Stimulated activated CD4-positive, alpha-beta T cell treated with anti-CD3 and anti-CD28 coated beads, TNF-alpha, amount 100 ng/mL, for 48 hours (primary cell): Measurements from ENCODE around the gene SLC6A20.
A peak's percentile ranks its signal among the peaks of the same experiment; 100 is the strongest.

Source experiments
- DNase-seq, 3 donors: peaks; one replicate each; pipeline ENCODE4 v3.0.0-alpha.2; 2020; ENCODE audit warnings: low read depth in 3 of 3

The SLC6A20 gene, protein sequence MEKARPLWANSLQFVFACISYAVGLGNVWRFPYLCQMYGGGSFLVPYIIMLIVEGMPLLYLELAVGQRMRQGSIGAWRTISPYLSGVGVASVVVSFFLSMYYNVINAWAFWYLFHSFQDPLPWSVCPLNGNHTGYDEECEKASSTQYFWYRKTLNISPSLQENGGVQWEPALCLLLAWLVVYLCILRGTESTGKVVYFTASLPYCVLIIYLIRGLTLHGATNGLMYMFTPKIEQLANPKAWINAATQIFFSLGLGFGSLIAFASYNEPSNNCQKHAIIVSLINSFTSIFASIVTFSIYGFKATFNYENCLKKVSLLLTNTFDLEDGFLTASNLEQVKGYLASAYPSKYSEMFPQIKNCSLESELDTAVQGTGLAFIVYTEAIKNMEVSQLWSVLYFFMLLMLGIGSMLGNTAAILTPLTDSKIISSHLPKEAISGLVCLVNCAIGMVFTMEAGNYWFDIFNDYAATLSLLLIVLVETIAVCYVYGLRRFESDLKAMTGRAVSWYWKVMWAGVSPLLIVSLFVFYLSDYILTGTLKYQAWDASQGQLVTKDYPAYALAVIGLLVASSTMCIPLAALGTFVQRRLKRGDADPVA

DNA sequence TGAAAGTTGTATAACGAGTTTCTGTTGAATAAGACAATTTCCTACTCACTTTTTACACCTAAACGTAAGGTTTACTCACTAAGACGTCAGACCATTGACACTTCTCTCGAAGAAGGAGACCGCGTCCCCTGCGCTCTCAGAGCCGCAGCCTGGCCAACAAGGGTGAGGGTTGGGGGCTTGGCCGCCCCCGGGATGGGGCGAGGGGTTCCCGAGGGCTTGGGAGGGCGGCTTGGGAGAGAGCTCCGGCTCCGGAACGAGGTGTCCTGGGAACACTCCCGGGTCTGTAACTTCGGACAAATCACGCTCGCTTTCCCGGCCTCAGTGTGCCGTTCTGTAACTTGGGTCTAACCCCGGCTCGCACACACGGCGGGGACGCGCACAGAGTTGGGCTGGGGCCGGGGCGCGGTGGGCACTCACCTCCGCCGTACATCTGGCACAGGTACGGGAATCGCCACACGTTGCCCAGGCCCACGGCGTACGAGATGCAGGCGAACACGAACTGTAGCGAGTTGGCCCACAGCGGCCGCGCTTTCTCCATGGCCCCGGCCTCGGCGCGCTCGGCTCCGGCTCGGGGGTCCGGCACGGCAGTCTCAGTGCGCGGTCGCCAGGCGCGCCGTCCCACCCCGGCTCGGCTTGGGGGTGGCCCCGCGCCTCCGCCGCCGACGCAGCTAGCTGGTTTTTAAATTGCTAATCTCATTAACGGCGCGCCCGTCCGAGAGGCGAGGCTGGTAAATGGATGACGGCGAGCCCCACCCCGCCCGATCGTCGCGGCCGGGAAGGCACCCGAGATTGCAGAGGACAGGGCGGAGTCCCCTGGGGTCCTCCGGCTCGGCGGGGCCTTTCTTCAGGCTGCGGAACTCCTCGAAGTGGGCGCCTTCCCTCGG is at the start of gene SLC6A20:
TSS of gene SLC6A20 (minus strand) at position 655 of the 884 bp plus-strand sequence. CDS start at position 538, 117 bp downstream.
- DNase-seq, result peak in 1 of 3 donors; percentile 3

DNA sequence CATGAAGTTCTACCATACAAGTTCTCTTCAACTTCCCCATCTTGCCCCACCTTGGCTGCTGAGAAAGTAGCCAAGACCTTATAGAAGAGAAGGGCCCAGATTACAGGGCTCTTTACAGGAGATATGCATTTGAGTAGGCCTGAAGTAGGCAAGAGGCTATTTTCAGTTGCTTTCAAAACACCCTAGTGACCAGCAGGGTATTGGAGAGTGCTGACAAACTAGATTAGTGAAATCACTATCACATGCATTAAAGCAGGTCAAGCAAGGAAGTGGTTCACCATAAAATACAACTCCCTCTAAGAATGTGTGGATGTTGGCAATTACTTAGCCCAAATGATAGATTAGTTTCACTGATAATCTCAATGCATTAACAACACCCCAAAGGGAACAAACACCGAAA is 48.3 kb upstream of the SLC6A20 start:
- no peak for DNase-seq

DNA sequence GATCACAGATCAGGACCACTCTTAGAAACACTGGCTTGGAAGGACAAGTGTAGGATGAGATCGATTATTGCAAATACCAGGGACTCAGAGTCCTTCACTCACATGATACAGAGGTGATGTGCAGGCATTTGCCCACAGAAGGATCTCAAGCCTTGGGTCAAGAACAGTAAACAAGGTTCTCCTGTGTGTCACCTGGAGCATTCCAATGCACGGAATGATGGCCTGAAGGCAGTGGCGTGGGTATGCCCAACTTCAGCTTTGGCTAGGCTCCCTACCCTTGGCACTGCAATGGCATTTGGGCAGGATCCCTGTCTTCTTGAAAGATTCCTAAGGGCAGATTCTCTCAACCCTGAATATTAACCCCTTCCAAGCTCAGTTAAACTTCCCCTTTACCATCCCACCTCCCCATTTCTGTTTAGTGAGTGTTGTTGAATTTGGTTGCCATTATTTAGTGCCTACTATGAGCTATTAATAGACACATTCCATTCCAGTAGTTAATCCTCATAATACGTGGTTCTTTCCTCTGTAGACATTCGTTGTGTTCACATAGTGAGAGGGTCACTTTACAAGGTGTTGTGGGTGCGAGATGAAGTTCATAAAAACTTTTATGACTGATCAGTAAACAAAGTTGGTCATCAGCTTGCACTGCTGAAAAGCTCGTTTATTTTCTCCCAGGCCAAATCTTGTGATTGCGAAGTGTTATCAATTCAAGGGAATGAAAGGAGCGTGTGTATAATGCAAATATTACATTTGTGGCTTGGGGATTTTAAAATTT is 46.7 kb upstream of the SLC6A20 start:
- no peak for DNase-seq

DNA sequence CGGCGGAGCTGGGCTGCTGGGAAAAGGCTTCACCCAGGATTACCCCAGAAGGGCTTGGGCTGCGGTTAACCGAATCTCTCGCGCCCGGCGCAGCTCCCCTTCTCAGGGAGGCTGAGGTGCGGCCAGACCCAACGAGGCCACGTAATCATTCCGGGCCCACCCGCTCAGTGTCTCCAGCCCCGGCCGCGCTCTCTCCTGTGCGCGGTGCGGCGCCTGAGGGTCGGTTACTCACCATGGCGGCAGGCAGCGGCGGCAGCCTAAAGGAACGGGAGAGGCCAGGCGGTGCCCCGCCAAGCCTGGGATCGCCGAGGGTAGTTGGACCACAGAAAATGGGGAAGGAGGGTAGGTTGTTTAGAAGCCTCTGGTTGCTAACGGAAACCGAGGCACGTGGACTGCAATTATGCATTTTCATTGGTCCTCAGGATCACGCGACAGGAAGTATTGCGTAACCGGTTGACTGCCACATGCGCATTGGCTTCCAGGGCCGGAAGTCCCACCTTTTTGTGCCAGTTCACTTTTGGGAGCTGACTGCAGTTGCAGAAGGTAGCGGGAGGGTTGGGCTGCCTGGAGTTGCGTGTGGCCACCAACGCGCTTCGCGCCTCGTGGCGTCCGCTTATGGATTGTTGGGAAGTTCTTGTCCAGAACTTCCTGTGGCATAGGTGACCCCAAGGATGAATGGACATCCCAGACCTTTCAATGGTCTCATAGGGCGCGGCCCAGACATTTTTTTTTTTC is 45.6 kb upstream of the SLC6A20 start, which contains the start of gene LZTFL1:
TSS of gene LZTFL1 (minus strand) at position 363 of the 735 bp plus-strand sequence. CDS start at position 235, 128 bp downstream.
- peak; percentile 78 to 88 (median 81) for DNase-seq

DNA sequence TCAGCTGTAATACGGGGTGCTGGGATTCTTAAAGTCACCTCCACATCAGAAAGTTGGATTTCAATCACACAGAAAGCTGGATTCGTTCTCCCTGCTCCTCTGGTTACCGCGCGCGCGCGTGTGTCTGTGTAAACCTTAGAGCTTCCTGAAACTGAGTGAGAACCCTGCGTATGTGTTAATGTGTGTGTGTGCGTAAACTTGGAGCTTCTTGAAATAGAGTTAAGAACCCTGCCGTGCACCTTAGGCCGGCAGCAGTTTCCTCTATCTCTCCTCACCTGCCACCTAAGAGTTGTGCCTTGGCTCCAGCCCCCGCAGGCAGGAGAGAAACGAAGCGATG is 45.1 kb upstream of the SLC6A20 start:
- DNase-seq, result no peak

DNA sequence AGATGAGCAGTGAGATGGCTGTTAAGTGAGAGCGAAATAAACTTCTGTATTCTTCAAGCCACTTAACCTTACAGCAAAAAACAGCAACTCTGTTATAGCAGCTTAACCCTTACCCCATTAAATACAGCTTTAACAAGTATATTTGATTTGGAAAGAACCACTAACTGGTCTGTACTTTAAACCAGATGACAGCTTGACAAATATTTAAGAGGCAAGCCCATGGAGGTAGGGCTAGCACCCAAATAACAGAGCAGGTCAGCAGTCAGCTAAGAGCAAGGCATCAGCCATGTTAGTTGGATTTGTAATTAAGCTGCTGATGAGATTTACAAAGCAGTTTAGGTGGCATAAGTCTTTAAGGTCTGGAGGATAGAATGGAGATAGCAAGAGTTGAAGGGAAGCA is 42.1 kb upstream of the SLC6A20 start:
- no peak for DNase-seq

DNA sequence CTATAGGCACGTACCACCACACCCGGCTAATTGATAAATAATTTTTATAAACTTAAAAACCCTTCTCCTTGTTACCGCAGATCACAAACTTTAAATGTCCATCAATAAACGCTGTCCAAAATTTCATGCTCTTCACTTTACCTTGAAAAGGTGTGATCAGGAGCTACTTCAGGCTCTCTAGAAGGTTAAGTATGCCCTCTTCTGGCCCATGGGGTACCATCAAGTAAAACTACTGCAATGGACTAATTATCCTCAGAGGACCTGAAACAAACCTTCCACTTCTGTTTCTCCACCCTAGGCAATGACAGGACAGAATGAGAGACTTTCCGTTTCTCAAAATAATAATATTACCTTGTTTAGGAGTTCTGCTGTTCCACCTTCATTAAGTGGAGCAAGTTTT is 36.4 kb upstream of the SLC6A20 start:
- no peak for DNase-seq

DNA sequence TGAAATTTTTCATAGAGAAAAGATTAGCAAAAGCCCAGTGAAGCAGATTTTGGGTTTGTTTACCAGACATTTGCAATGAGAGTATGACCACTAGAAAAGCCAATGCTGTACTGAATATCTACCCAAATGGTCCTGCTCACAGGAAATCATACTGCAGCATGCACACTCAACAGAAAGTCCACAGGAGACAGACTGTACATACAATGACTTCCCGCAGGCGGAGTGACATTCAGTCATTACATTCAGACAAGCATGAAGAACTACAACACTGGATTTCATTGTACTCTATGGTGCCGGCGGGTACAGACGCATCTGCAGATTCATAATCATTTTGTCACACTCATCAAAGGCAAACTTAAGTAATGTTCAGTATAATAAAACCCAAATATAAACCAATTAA is 33.8 kb upstream of the SLC6A20 start:
- DNase-seq, result no peak

DNA sequence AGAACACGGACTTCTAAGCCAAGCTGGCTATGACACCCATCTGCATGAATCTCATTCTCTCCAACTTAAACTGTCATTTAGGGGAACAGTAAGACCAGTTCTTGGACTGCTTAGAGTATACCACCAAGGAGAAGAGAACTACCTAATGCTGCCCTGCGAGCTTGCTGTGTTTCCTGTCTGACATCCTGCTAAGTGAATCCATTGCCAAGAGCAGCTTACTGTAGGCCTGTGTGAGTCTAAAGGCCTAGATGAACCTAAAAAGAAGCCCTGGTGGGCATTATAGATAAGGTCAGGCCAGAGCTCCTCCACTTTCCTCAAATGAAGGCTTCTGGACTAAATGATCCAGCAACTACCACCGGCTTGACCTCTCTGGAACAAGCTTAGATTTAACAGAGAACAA is 30.6 kb upstream of the SLC6A20 start:
- DNase-seq, result no peak

DNA sequence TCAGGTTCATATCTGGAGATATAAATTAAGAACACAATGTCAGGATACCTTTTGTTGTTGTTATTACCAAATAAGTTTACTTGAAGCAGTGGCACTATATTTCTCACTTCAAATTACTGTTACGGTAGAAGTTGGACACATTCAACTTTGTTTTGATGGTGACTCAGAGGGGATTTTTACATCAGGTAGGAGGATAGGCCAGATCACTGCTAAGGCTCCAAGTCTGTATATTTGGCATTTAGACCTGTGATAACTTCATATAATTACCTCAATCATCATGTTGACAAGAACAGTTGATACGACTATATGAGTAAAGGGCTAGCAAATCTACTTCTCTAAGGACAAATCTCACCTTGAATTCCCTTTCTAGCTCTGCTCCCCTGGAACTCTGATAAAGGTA is 30.0 kb upstream of the SLC6A20 start:
- no peak for DNase-seq

DNA sequence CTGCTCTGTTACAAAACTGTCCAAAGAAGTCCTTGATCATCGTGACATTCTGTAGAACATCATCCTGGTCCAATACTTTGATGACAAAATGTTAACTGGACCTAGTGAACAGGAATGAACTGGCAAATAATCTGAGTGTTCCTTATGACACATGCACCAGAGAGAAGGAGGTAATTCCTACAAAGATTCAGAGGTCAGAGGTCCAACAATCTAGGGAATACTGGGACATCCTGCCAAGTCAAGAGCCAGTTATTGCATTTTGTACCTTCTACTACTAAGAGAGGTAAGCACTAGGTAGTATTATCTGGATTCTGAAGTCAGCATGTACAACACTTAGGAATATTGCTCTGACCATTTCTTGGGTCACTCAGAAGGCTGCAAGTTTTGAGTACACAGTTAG is 24.8 kb upstream of the SLC6A20 start:
- no peak for DNase-seq

DNA sequence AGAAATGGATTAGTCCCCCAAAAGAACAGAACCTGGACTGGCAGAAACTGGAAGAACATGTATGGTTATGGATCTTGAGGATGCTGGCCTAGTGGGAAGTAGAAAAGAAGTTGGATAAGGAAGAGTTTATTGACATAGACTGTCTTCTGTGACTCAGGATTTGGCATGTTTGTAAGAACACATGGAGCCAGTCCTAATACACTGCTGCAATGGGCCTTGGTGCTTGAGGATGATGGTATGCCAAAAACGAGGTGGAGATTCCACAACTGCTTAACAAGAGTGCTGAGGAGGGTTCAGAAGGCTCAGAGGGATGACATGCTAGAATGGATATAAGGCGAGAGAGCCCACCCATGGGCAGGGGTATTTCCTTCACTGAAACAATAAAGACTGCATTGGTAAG is 23.2 kb upstream of the SLC6A20 start:
- DNase-seq, result no peak

DNA sequence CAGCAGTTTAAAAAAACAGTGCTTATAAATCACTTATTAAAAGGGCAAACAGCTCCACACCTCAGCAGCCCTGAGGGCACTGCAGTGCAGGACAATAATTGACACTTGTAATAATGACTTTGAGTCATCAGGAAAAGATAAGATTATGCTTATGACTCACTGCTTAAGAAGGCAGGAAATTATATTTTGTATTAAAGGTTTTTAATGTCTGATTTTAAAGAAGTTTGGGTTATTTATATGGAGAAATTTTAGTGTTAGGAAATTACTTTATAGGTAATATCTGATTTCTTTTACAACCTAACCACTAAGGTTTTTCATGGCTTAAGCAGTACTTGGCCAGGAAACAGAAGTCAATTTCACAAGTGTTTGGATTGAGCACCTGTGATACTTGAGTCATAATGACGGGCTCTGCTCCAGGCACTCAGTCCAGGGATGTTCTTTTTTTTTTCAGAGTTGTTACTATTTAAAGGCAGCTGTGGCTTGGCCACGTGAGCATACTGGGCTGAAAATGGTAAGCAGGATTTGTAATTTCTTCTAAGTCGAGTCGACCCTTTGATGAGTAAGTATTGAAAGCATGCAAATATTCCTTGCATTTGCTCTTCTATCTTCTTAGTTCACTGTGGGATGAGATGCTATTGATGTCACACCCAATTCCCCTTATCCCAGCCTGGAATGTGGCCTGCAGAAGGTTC is 21.6 kb upstream of the SLC6A20 start:
- no peak for DNase-seq

DNA sequence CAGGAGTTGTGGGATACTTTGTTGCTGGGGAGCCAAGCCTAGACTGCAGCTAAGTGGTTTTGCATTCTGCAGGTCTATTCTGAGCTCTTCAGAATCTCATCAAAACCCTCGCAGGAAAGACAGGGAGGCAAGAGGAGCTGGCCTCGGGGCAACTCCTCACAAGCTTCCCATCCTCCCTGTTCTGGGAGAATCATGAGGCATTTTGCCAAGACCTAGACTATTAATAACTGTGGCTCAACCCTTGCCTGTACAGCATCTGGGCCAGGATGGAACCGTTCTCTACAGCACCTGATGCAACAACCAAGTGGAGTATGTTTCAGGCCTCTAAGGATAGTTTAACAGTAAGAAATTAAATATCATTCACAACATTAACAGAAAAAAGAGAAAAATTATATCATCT is 20.2 kb upstream of the SLC6A20 start:
- DNase-seq, result no peak

DNA sequence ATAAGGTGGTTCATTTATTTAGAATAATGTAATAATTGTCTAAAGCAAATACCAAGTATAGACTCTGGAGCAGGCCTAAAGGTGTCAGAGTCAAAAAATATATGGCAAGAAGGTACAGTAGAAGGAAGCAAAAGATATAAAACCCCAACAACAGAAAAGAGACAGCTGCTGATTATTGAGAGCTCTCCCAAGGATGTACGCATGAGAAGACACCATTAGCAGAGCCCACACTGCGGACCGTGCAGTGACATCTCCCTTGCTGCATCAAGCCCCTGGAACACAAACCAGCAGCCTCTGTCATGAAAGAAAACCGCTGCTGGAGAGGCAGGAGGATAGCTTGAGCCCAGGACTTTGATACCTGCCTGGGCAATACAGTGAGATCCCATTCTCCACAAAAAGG is 18.0 kb upstream of the SLC6A20 start:
- DNase-seq, result no peak

DNA sequence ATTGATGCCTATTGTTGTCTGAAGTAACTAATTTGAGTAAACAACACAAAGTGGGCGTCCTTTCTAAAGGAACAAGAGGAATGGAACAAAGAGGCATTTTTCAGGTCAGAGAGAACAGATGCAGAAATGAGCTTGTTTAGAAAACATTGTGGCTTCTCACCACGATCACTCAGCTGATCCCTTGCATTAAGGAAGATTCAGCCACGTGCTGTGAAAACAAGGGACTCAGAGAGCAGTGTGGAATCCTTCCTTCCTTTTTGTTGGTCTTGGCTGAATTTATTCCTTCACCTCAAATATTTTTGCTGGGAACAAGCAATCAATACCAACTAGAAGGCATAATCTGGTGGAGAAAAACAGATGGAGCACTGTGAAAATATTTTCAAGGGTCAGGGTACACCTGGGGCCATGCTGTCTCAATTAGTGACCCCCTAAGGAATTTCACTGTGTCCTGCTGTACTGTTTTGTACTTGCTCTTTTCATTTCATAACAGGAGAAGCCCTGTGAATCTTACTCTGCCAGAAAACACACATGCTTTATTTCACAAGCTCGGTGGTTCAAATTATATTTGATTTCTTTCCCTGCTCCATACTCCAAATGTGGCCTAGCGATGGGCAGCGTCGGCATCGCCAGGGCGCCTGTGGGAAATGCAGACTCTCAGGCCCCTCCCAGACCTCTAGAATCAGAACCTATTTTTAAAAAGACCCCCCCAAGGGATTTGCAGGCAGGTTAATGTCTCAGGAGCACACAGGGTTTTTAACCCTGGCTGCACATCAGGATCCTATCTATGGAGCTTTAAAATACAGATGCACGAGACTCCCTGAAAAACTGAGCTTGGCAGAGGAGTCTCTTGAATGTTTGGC is 11.6 kb upstream of the SLC6A20 start:
- DNase-seq, result no peak

DNA sequence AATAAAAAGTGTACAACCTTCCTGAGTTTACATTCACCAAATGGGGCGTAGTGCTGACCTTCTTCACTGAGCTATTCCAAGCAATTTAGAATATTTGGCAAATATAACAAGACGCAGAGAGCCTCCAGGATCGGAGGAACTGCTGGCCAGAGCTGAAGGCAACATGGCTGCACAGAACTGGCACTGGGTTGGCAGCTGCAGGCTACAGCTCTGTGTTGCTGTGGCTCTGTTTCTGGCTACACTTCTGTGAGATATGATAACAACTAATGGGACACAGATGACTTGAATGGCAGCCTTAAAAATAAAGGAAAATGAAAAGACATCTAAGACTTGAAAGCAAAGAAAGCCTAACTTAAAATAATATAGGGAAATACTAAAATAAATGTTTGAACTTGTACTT is 10.8 kb upstream of the SLC6A20 start:
- no peak for DNase-seq

DNA sequence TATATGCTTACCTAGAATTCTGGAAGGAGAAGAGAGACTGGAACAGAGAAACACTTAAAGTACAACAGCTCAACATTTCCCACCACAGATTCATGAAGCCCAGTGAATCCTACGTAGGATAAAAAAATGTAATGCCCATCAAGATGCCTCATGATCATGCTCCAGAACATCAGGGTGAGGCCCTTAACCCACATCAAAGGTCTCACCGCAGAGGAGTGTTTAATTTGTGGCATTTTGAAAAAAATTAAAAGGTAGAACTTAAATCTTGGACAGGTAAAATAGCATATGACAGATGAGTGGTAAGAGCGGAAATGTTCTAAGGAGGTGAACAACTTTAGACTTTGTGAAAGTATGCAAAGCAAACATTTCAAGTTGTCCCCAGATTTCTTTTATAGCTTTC is 9.7 kb upstream of the SLC6A20 start:
- no peak for DNase-seq

DNA sequence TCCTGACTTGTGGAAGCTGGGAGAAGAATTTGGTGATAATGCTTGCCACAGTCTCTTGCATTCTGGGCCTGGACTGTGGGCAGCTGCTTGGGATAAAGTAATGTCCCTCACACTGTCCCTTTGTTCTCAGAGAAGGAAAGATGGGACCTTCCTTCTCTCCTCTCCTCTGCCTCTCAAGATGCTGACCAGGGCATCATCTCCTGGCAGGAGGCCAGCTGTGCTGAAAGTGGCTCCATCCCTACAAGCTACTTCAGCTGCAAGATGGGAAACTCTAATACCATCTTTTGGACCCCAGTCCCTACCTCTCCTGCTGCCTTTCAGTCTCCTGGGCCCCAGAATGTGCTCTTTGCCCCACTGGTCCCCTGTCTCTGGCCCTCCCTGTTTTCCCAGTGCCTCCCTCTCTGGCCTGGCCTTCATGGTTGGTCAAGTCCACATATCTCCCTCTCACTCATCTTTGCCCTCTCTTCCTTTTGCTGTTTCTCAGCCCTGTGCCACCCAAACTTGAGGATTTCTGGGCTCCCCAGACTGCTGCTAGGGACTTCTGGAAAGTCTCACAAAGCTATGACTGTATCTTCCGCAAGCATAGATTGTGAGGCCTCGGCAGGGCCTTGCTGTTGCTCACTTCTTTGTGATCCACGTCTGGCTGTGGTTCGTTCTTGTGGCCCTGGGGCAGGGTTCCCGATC is 7.1 kb upstream of the SLC6A20 start:
- DNase-seq, result no peak
